ENCODE results near the gene STIP1. TPM values are rescaled to one million over a fixed set of nuclear protein-coding genes. Genes with fewer than 3 reads are reported as not detected.
A peak's percentile ranks its signal among the peaks of the same experiment; 100 is the strongest.

STIP1 gene
- total RNA-seq, 1 experiment from 2014 or later, result 338 TPM

- no peak overlapping the region for H3K9ac ChIP-seq (ENCODE audit: extremely low read depth, insufficient read length, low read length)
- H3K4me3 Mint-ChIP-seq, result peak overlapping the region; percentile 67 to 81; a peak in 3 of 5 replicates
- no peak overlapping the region for H3K4ac ChIP-seq (ENCODE audit: low read depth, low read length)
- no peaks in the 10 kb centered on the region for H3K79me2 ChIP-seq (ENCODE audit: insufficient read depth, low read length)
- H2BK12ac ChIP-seq (ENCODE audit: insufficient read length, low read depth, low read length), result no peak overlapping the region
- no peak overlapping the region for H3K56ac ChIP-seq (ENCODE audit: insufficient read length, low read depth, low read length)
- H4K20me1 ChIP-seq (ENCODE audit: control insufficient read depth, insufficient read depth, insufficient read length), result no peaks in the 10 kb centered on the region
- H3K9me3 ChIP-seq (ENCODE audit: control insufficient read depth, low read depth, low read length), result no peaks in the 10 kb centered on the region
- H2AK5ac ChIP-seq (ENCODE audit: insufficient read length, low read length), result no peak overlapping the region
- H3K23ac ChIP-seq (ENCODE audit: insufficient read length, low read depth, low read length), result no peak overlapping the region
- H3K27me3 ChIP-seq (ENCODE audit: insufficient read depth, low read length), result no peaks in the 10 kb centered on the region; the same call in 1 of the 2 replicates
- no peak overlapping the region for H3K27ac Mint-ChIP-seq
- H3K4me1 ChIP-seq (ENCODE audit: insufficient read depth, low read length), result 0 out of 2 replicates have a peak, but pooled peaks cover 3% of the 10 kb centered on the region
- WGBS (ENCODE audit: extremely low coverage, insufficient read length, low lambda C conversion rate), result no CpG with 5 or more reads among the region's 8 CpGs
- no peaks in the 10 kb centered on the region for H3K79me1 ChIP-seq (ENCODE audit: insufficient read depth, low read depth, low read length, poor library complexity, severe bottlenecking)
- no peak for DNase-seq
- no peak overlapping the region for H2BK20ac ChIP-seq (ENCODE audit: low read depth, low read length, poor library complexity, severe bottlenecking)
- no peak overlapping the region for H3K14ac ChIP-seq (ENCODE audit: insufficient read depth, low read length)
- peaks cover 20% of the 10 kb centered on the region for H3K27me3 Mint-ChIP-seq (ENCODE audit: low read depth)
- H2BK5ac ChIP-seq (ENCODE audit: insufficient read length, low read length), result no peak overlapping the region
- no peak overlapping the region for H3K27ac ChIP-seq (ENCODE audit: insufficient read length, low read depth, low read length)
- no peaks in the 10 kb centered on the region for H3K9me3 Mint-ChIP-seq
- peaks cover 18 to 29% of the 10 kb centered on the region in 2 experiments for H3K4me1 Mint-ChIP-seq
- H3K36me3 Mint-ChIP-seq (ENCODE audit: insufficient read depth in 1 of 3, low read depth in 3 of 3), result peaks cover 3 to 13% (median 5%) of the 10 kb centered on the region in 3 experiments; a peak in 4 of 7 replicates
- no peak overlapping the region for H2BK15ac ChIP-seq (ENCODE audit: low read depth, low read length)
- no peak overlapping the region for H4K5ac ChIP-seq (ENCODE audit: insufficient read length, low read depth, low read length)
- no peak overlapping the region for H2AFZ ChIP-seq (ENCODE audit: low read length)
- H3K18ac ChIP-seq (ENCODE audit: insufficient read length, low read depth, low read length), result no peak overlapping the region
- H2BK120ac ChIP-seq (ENCODE audit: low read depth, low read length, poor library complexity, severe bottlenecking), result no peak overlapping the region
- H3K23me2 ChIP-seq (ENCODE audit: insufficient read length, low read depth, low read length, poor library complexity, severe bottlenecking), result peaks cover 21% of the 10 kb centered on the region
- H4K8ac ChIP-seq (replicated peaks; ENCODE audit: insufficient read length, low read depth, low read length), result no peak overlapping the region
- no peak for TF ChIP-seq CTCF (conservative IDR thresholded peaks at IDR 0.05)
- no peak overlapping the region for H4K91ac ChIP-seq (ENCODE audit: insufficient read length, low read depth, low read length)
- H3K4me2 ChIP-seq (ENCODE audit: insufficient read depth, insufficient read length, low read length), result no peak overlapping the region
- no peak overlapping the region for H3T11ph ChIP-seq (ENCODE audit: low read length)
Measured at GRCh38 chr11:64232967-64233315, 47.0 kb downstream of the STIP1 start.

All from H9 (cell line).